Small intestine (tissue), 7 donors: ENCODE measurements around the gene MATR3. TPM values are rescaled to one million over a fixed set of nuclear protein-coding genes. Genes with fewer than 3 reads are reported as not detected.

Source experiments
- DNase-seq, 2 donors: peaks; one replicate each; pipeline versions ENCODE4 v3.0.0 to v3.0.0-alpha.2; 2013
- FAIRE-seq: peaks from 2 replicates; lab custom pipeline; 2012; peaks lifted over from hg19 to GRCh38; lab: Jason Lieb, UNC
- H3K27ac ChIP-seq, 3 donors: one replicate each; pipeline ENCODE4 v1.5.1; 2013; ENCODE audit warnings: low read length in 2 of 3, mild to moderate bottlenecking in 2 of 3, control low read depth in 1 of 3, inconsistent platforms in 1 of 3, low read depth in 1 of 3, moderate library complexity in 1 of 3
- H3K27me3 ChIP-seq, 3 donors: one replicate each; pipeline ENCODE4 v1.6.1; 2013; ENCODE audit warnings: low read length in 3 of 3, inconsistent platforms in 1 of 3; ENCODE audit not compliant: control insufficient read depth in 3 of 3, insufficient read depth in 3 of 3
- H3K36me3 ChIP-seq, 3 donors: one replicate each; pipeline ENCODE4 v1.6.1; 2013; ENCODE audit warnings: low read length in 3 of 3, inconsistent platforms in 1 of 3, low read depth in 1 of 3, mild to moderate bottlenecking in 1 of 3, moderate library complexity in 1 of 3; ENCODE audit not compliant: control insufficient read depth in 3 of 3, insufficient read depth in 2 of 3
- H3K4me1 ChIP-seq, 3 donors: one replicate each; pipeline ENCODE4 v1.6.1; 2013; ENCODE audit warnings: low read length in 2 of 3, inconsistent platforms in 1 of 3, low read depth in 1 of 3, mild to moderate bottlenecking in 1 of 3, moderate library complexity in 1 of 3; ENCODE audit not compliant: control insufficient read depth in 3 of 3, insufficient read depth in 2 of 3
- H3K4me3 ChIP-seq, 3 donors: one replicate each; pipeline ENCODE4 v1.5.1; 2013; ENCODE audit warnings: low read length in 3 of 3, control low read depth in 1 of 3, inconsistent platforms in 1 of 3, low read depth in 1 of 3, mild to moderate bottlenecking in 1 of 3, moderate library complexity in 1 of 3
- H3K9me3 ChIP-seq, 2 donors: one replicate each; pipeline ENCODE4 v1.6.1; 2013; ENCODE audit warnings: low read depth in 1 of 2, low read length in 1 of 2; ENCODE audit not compliant: control insufficient read depth in 2 of 2, insufficient read depth in 1 of 2
- WGBS, 3 donors: extraction: QIAGEN DNeasy Blood & Tissue Kit; methylation state at CpG; one replicate each; pipeline ENCODE4 v1.1.7; 2013; 5-methylcytosine and 5-hydroxymethylcytosine counted together
- polyA plus RNA-seq, 4 donors: library from polyadenylated mRNA; stranded (reverse) in 3 of 4; unstranded in 1 of 4; fragments of 200-250 nt in 3 of 4; fragments of 120-200 nt in 1 of 4; gene quantifications; one replicate each; pipeline versions ENCODE4 v1.2.1 to v1.2.3, GENCODE V29; 2013
- donor health status: healthy with polysubstance abuse.
- donor health status: control.
- donor health status: control.
- donor health status: Bipolar disorder and iron deficiency.
- donor health status: healthy.

MATR3 gene
- polyA plus RNA-seq, 4 donors: 63.1 to 283 (median 100) TPM

- H3K9me3 ChIP-seq: no peaks in the 10 kb centered on the region
- DNase-seq (no peak), FAIRE-seq (no peak)
- no peaks in the 10 kb centered on the region for H3K36me3 ChIP-seq
- no peak overlapping the region for H3K4me3 ChIP-seq
- peaks cover 0 to 3% (median 0%) of the 10 kb centered on the region in 3 donors for H3K27me3 ChIP-seq
- H3K4me1 ChIP-seq: no peaks in the 10 kb centered on the region
- no peak overlapping the region for H3K27ac ChIP-seq
- 86 to 93% (median 88%) methylated on average over 3 of the region's 3 CpGs for WGBS, 3 donors
Observed at GRCh38 chr5:139253115-139253514, 40.4 kb upstream of the MATR3 start.

GRCh38 chr5:139256820-139257219, 36.7 kb upstream of the MATR3 start:
- Histone ChIP-seq H3K4me1 (no peaks in the 10 kb centered on the region), H3K9me3 (no peaks in the 10 kb centered on the region), H3K4me3 (no peak overlapping the region), H3K36me3 (no peaks in the 10 kb centered on the region), H3K27ac (no peak overlapping the region), H3K27me3 (no peaks in the 10 kb centered on the region)
- WGBS, 3 donors: 86 to 91% (median 88%) methylated on average over 5 of the region's 5 CpGs
- DNase-seq: no peak
- no peak for FAIRE-seq

DNA sequence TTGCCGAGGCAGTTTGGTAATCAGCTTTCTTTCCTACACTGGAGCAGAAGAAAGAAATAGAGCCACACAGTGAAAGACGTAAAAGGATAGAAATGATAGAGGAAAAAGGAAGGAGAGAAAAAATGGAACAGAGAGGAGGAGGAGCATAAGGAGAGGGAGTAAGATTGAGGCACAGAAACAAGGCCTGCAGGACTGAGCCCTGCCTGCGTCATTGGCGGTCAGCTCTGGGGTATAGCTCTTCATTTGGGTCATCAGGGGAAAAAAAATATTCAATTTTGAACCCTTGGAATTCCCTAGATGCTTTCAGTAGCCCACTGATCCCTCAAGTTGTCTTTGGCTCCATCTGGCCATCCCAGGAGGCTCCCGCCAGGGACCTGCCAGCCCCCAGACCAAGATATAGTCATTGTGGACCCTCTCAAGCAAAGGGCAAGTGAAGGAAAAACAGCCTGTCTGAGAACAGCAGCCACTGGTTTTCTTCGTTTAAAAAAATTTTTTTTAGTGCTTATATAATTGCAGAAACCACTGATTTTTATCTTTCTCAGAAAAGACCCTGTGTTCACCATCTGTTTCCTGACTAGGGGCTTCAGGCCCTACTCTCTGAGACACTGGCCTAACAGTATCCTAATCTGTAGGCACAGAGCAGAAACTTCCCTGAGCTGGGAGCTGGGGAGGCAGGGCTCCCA, 31.3 kb upstream of the MATR3 start:
- no peak for FAIRE-seq
- H3K9me3 ChIP-seq: no peaks in the 10 kb centered on the region
- 76 to 88% (median 82%) methylated on average over 6 of the region's 6 CpGs for WGBS, 3 donors
- no peak overlapping the region for H3K27ac ChIP-seq
- H3K4me3 ChIP-seq: no peak overlapping the region
- H3K27me3 ChIP-seq: no peaks in the 10 kb centered on the region
- no peaks in the 10 kb centered on the region for H3K4me1 ChIP-seq
- DNase-seq: no peak
- no peaks in the 10 kb centered on the region for H3K36me3 ChIP-seq

DNA sequence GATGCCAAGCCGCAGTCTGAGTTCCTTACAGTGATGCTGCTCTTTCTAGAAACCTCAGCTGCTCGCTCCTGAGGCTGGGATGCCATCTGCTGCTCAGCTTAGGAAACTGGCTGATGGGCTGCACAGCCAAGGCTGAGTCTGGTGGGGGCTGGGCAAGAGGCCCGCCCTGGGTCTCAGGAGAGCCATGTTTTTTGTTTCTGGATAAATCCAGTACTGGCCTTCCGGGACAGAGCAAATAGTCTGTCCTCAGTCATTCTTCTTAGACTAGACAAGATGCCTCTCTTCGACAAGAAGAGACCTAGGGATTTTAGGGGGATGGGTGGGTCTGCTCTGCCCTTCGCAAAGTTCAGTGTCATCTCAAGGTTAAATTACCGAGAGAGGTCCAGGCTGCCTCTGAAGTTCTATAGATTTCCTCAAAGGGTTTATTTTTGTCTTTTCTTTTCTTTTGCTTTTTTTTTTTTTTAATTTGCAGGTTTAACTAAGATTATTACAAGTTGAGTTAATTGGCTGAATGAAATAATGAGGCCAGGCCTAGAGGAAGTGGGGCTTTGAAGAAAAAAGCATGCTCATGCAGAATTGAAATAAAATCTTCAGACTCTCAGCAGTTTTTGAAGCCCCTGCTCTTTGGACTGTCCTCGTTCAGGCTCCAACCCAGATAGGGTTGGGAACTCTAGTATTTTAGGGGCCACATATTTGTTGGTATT, 30.6 kb upstream of the MATR3 start:
- FAIRE-seq: no peak
- H3K4me1 ChIP-seq: no peaks in the 10 kb centered on the region
- no peak overlapping the region for H3K27ac ChIP-seq

DNA sequence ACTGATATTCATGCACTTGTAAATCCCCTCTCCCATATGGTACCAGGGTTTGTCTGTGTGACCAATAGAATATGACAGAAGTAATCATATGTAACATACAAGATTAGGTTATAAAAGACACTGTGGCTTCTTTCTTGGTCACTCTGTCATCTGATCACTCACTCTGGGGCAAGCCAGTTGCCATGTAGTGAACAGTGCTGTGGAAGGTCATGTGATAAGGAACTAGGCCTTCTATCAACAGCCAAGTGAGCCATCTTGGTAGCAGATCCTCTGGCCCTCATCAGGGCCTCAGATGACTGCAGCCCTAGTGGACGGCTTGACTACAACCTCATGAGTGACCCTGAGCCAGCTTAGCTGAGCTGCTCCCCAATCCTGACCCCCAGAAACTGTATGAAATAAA, 30.0 kb upstream of the MATR3 start:
- H3K4me3 ChIP-seq: no peak overlapping the region
- WGBS, 3 donors: 75 to 92% (median 91%) methylated on average over 1 of the region's 1 CpG
- no peaks in the 10 kb centered on the region for H3K27me3 ChIP-seq
- DNase-seq (no peak), FAIRE-seq (no peak)
- H3K36me3 ChIP-seq: no peaks in the 10 kb centered on the region
- no peak overlapping the region for H3K27ac ChIP-seq
- no peaks in the 10 kb centered on the region for H3K4me1 ChIP-seq
- H3K9me3 ChIP-seq: no peaks in the 10 kb centered on the region

More for the DNA sequence above, 30.6 kb upstream of the MATR3 start:
- H3K36me3 ChIP-seq: no peaks in the 10 kb centered on the region
- WGBS, 3 donors: 36 to 39% (median 37%) methylated on average over 8 of the region's 8 CpGs
- no peaks in the 10 kb centered on the region for H3K27me3 ChIP-seq
- no peak overlapping the region for H3K4me3 ChIP-seq
- no peaks in the 10 kb centered on the region for H3K9me3 ChIP-seq
- DNase-seq: peak; percentile 83 to 88

GRCh38 chr5:139263946-139264345, 29.6 kb upstream of the MATR3 start:
- WGBS, 3 donors: 88 to 93% (median 88%) methylated on average over 3 of the region's 3 CpGs

GRCh38 chr5:139265001-139265400, 28.5 kb upstream of the MATR3 start:
- Histone ChIP-seq H3K4me1 (no peaks in the 10 kb centered on the region), H3K27me3 (no peaks in the 10 kb centered on the region), H3K36me3 (no peaks in the 10 kb centered on the region), H3K27ac (no peak overlapping the region), H3K9me3 (no peaks in the 10 kb centered on the region), H3K4me3 (no peak overlapping the region)
- DNase-seq: no peak
- 62 to 77% (median 69%) methylated on average over 2 of the region's 2 CpGs for WGBS, 3 donors
- FAIRE-seq: no peak

More at GRCh38 chr5:139263946-139264345, 29.6 kb upstream of the MATR3 start:
- Histone ChIP-seq H3K4me1 (no peaks in the 10 kb centered on the region), H3K27me3 (no peaks in the 10 kb centered on the region), H3K27ac (no peak overlapping the region), H3K4me3 (no peak overlapping the region), H3K36me3 (no peaks in the 10 kb centered on the region), H3K9me3 (no peaks in the 10 kb centered on the region)
- FAIRE-seq (no peak), DNase-seq (no peak)

DNA sequence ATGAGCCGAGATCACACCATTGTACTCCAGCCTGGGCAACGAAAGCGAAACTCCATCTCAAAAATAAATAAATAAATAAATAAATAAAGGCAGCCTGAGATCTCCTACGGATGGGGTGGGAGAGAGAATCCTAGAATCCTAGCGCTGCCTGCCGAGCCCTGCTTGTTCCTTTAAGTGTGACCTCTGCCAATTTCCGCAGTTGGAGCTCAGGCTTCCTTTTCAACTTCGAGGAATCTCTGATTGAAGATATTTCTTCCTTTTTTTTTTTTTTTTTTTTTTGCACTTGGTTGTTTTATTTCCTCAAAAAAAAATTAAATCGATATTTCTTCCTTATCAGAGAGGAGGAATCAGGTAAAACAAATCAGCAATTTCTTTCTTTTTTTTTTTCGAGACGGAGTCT, 27.3 kb upstream of the MATR3 start:
- Histone ChIP-seq H3K4me3 (no peak overlapping the region), H3K9me3 (no peaks in the 10 kb centered on the region), H3K4me1 (no peaks in the 10 kb centered on the region), H3K27ac (no peak overlapping the region), H3K36me3 (no peaks in the 10 kb centered on the region), H3K27me3 (no peaks in the 10 kb centered on the region)
- WGBS, 3 donors: 85 to 92% (median 85%) methylated on average over 11 of the region's 11 CpGs
- no peak for FAIRE-seq
- no peak for DNase-seq
